Astrocyte (in vitro differentiated cells and primary cell): ENCODE measurements around the gene PPA2. TPM values are rescaled to one million over a fixed set of nuclear protein-coding genes. Genes with fewer than 3 reads are reported as not detected.

Source experiments
- DNase-seq: peaks from one replicate; pipeline ENCODE4 v3.0.0-alpha.2; 2010; ENCODE audit warnings: low read depth
- FAIRE-seq: peaks from 2 replicates; lab custom pipeline; 2011; peaks lifted over from hg19 to GRCh38; lab: Jason Lieb, UNC
- H2AFZ ChIP-seq: 2 replicates; pipeline ENCODE4 v1.6.0; 2012; ENCODE audit warnings: low read depth, low read length, inconsistent platforms
- H3K27ac ChIP-seq: 2 replicates; pipeline ENCODE4 v1.5.1; 2011; ENCODE audit warnings: low read depth, low read length, inconsistent platforms
- H3K27me3 ChIP-seq: 2 replicates; pipeline ENCODE4 v1.6.0; 2011; ENCODE audit warnings: low read length, inconsistent platforms; ENCODE audit not compliant: insufficient read depth
- H3K36me3 ChIP-seq: 2 replicates; pipeline ENCODE4 v1.5.1; 2011; ENCODE audit warnings: low read length, inconsistent platforms; ENCODE audit not compliant: insufficient read depth
- H3K4me1 ChIP-seq: 2 replicates; pipeline ENCODE4 v1.5.1; 2011; ENCODE audit warnings: low read length, inconsistent platforms; ENCODE audit not compliant: insufficient read depth
- H3K4me2 ChIP-seq: 2 replicates; pipeline ENCODE4 v1.6.0; 2012; ENCODE audit warnings: low read length, inconsistent platforms
- H3K4me3 ChIP-seq: 2 replicates; pipeline ENCODE4 v1.5.1; 2011; ENCODE audit warnings: low read depth, mild to moderate bottlenecking, low read length, inconsistent platforms; ENCODE audit not compliant: insufficient read depth
- H3K79me2 ChIP-seq: 2 replicates; pipeline ENCODE4 v1.6.0; 2012; ENCODE audit warnings: mild to moderate bottlenecking, low read length, inconsistent platforms; ENCODE audit not compliant: insufficient read depth
- H3K9ac ChIP-seq: 2 replicates; pipeline ENCODE4 v1.6.0; 2012; ENCODE audit warnings: mild to moderate bottlenecking, low read length, inconsistent platforms
- H3K9me3 ChIP-seq: 2 replicates; pipeline ENCODE4 v1.5.1; 2012; ENCODE audit warnings: low read depth, mild to moderate bottlenecking, low read length, inconsistent platforms; ENCODE audit not compliant: insufficient read depth
- H4K20me1 ChIP-seq: 2 replicates; pipeline ENCODE4 v1.6.0; 2012; ENCODE audit warnings: low read length, inconsistent platforms; ENCODE audit not compliant: insufficient read depth
- H3K27ac Mint-ChIP-seq: one replicate; pipeline ENCODE4 v1.8.0; 2021; ENCODE audit warnings: mild to moderate bottlenecking, mixed read lengths; ENCODE audit not compliant: unreplicated experiment
- H3K27me3 Mint-ChIP-seq: one replicate; pipeline ENCODE4 v1.8.0; 2021; ENCODE audit warnings: low read depth, mixed read lengths; ENCODE audit not compliant: unreplicated experiment
- H3K36me3 Mint-ChIP-seq: one replicate; pipeline ENCODE4 v1.8.0; 2021; ENCODE audit warnings: low read depth, mixed read lengths; ENCODE audit not compliant: unreplicated experiment
- H3K4me1 Mint-ChIP-seq: one replicate; pipeline ENCODE4 v1.8.0; 2021; ENCODE audit warnings: low read depth, mixed read lengths; ENCODE audit not compliant: unreplicated experiment
- H3K4me3 Mint-ChIP-seq: one replicate; pipeline ENCODE4 v1.8.0; 2021; ENCODE audit warnings: mild to moderate bottlenecking, moderate library complexity, mixed read lengths; ENCODE audit not compliant: unreplicated experiment
- H3K9me3 Mint-ChIP-seq: one replicate; pipeline ENCODE4 v1.8.0; 2021; ENCODE audit warnings: mild to moderate bottlenecking, mixed read lengths; ENCODE audit not compliant: unreplicated experiment
- CTCF ChIP-seq: IDR thresholded peaks from 2 replicates; pipeline ENCODE4 v1.5.1; 2011; ENCODE audit warnings: low read depth, mild to moderate bottlenecking, inconsistent platforms, low read length, moderate library complexity; ENCODE audit not compliant: insufficient read depth
- EZH2 ChIP-seq: IDR thresholded peaks from 2 replicates; pipeline ENCODE4 v1.6.1; 2012; ENCODE audit warnings: mild to moderate bottlenecking, low read length, inconsistent platforms; ENCODE audit not compliant: insufficient read depth
- total RNA-seq: library from RNA; stranded (reverse); gene quantifications from 2 replicates; pipeline ENCODE4 v1.2.1, GENCODE V29; 2021

The PPA2 gene
- total RNA-seq, 1 donor from 2014 or later: 52.3 TPM

DNA sequence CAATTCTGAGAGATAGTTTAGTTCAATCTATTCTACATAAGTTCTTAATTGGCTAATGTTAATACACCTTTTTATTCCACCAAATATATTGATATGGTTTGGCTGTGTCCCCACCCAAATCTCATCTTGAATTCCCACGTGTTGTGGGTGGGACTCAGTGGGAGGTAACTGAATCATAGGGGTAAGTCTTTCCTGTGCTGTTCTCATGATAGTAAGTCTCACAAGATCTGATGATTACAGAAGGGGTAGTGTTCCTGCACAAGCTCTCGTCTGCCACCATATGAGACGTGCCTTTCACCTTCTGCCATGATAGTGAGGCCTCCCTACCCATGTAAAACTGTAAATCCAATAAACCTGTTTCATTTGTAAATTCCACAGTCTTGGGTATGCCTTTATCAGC is 11.3 kb downstream of the PPA2 start:
- no peaks in the 10 kb centered on the region for H3K9me3 ChIP-seq
- H3K27ac ChIP-seq: no peak overlapping the region
- H3K4me2 ChIP-seq: no peak overlapping the region
- no peak overlapping the region for H3K4me3 ChIP-seq
- peaks cover 26% of the 10 kb centered on the region for H3K36me3 Mint-ChIP-seq
- FAIRE-seq (no peak), DNase-seq (no peak)
- H2AFZ ChIP-seq: no peak overlapping the region
- TF ChIP-seq EZH2 (no peak), CTCF (no peak)
- no peaks in the 10 kb centered on the region for H3K36me3 ChIP-seq
- H3K79me2 ChIP-seq: peaks cover 47% of the 10 kb centered on the region
- peaks cover 3% of the 10 kb centered on the region for H3K4me1 Mint-ChIP-seq
- peaks cover 17% of the 10 kb centered on the region for H4K20me1 ChIP-seq
- no peaks in the 10 kb centered on the region for H3K4me1 ChIP-seq
- H3K9me3 Mint-ChIP-seq: peaks cover 5% of the 10 kb centered on the region
- no peak overlapping the region for H3K4me3 Mint-ChIP-seq
- H3K27me3 ChIP-seq: no peaks in the 10 kb centered on the region
- no peak overlapping the region for H3K9ac ChIP-seq
- H3K27ac Mint-ChIP-seq: no peak overlapping the region
- no peaks in the 10 kb centered on the region for H3K27me3 Mint-ChIP-seq

DNA sequence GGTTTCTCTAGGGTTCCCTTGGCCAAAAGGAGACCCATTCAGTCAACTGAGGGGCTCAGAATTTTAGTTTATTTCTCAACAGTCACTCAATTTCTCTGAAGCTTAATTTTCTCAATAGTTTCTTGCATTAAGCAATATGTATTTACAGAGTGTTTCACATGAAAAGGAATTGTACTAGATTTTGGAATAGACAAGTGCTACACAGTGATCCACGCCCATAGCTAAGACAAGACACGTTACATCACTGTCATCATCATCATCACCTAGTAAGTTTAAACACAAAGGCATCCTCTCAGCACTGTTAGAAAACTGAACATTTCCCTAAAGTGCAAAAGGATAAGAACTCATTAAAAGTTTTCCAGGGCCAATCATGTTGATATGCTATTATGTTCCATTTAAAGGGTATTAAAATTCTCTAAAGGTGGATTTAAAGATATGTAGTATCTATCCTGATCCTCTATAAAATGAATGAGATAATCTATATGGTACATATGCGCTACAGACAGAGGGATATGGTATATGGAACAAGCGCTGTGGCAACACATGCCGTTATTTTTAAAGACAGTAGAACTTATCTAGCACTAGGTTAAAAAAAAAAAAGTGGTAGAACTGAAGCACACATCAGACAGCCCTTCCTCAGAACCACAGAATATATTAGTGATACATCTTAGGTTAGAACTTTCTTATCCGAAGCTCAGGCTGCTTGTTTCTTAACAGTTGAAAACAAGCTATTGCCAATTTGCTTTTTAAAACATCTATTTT is 12.1 kb downstream of the PPA2 start:
- no peaks in the 10 kb centered on the region for H3K27me3 ChIP-seq
- H3K4me3 ChIP-seq: no peak overlapping the region
- no peaks in the 10 kb centered on the region for H3K27me3 Mint-ChIP-seq
- H3K9me3 ChIP-seq: no peaks in the 10 kb centered on the region
- peaks cover 5% of the 10 kb centered on the region for H3K9me3 Mint-ChIP-seq
- peaks cover 10% of the 10 kb centered on the region for H4K20me1 ChIP-seq
- TF ChIP-seq EZH2: no peak
- no peak for TF ChIP-seq CTCF
- H3K36me3 ChIP-seq: no peaks in the 10 kb centered on the region
- H3K27ac ChIP-seq: no peak overlapping the region
- peaks cover 44% of the 10 kb centered on the region for H3K79me2 ChIP-seq
- no peak overlapping the region for H3K4me3 Mint-ChIP-seq
- no peak overlapping the region for H3K27ac Mint-ChIP-seq
- no peak overlapping the region for H3K4me2 ChIP-seq
- H3K4me1 Mint-ChIP-seq: peaks cover 3% of the 10 kb centered on the region
- DNase-seq: no peak
- FAIRE-seq: no peak
- peaks cover 24% of the 10 kb centered on the region for H3K36me3 Mint-ChIP-seq
- H3K4me1 ChIP-seq: no peaks in the 10 kb centered on the region
- H3K9ac ChIP-seq: no peak overlapping the region
- H2AFZ ChIP-seq: no peak overlapping the region

GRCh38 chr4:105461221-105461620 is 12.6 kb downstream of the PPA2 start:
- no peak overlapping the region for H3K9ac ChIP-seq
- peaks cover 4% of the 10 kb centered on the region for H4K20me1 ChIP-seq
- Mint-ChIP-seq H3K4me1 (peaks cover 3% of the 10 kb centered on the region), H3K27ac (no peak overlapping the region), H3K36me3 (peaks cover 24% of the 10 kb centered on the region), H3K4me3 (no peak overlapping the region), H3K9me3 (peaks cover 5% of the 10 kb centered on the region), H3K27me3 (no peaks in the 10 kb centered on the region)
- no peaks in the 10 kb centered on the region for H3K4me1 ChIP-seq
- DNase-seq (peak; percentile 57), FAIRE-seq (no peak)
- no peak overlapping the region for H2AFZ ChIP-seq
- no peaks in the 10 kb centered on the region for H3K9me3 ChIP-seq
- no peak for TF ChIP-seq CTCF
- no peak for TF ChIP-seq EZH2
- no peak overlapping the region for H3K4me2 ChIP-seq
- no peaks in the 10 kb centered on the region for H3K27me3 ChIP-seq
- no peak overlapping the region for H3K4me3 ChIP-seq
- H3K27ac ChIP-seq: no peak overlapping the region
- no peaks in the 10 kb centered on the region for H3K36me3 ChIP-seq
- peaks cover 40% of the 10 kb centered on the region for H3K79me2 ChIP-seq
